HG03066 (cell line): Measurements from ENCODE around the gene PTPA.

Experiments
- ATAC-seq: cut with Tn5 transposase; IDR thresholded peaks from one replicate; pipeline ENCODE4 v1.9.1; 2021; ENCODE audit warnings: low read depth; ENCODE audit not compliant: unreplicated experiment

Gene PTPA

GRCh38 chr9:129110740-129111527 is at the start of gene PTPA, which contains the start of gene CRAT:
Gene PTPA, plus strand, starts transcription at chr9:129111415. Its CDS starts 186 bp downstream, at chr9:129111601.
Gene CRAT, minus strand, starts transcription at chr9:129110793. Its CDS starts 284 bp downstream, at chr9:129110509.
- peak; percentile 72 for ATAC-seq

- no peak for ATAC-seq
Measured at GRCh38 chr9:129063061-129063460, 48.2 kb upstream of the PTPA start.

GRCh38 chr9:129064499-129064908 is 46.7 kb upstream of the PTPA start:
- ATAC-seq: no peak

- no peak for ATAC-seq
Measured at GRCh38 chr9:129068110-129068509, 43.1 kb upstream of the PTPA start.

GRCh38 chr9:129068990-129069861 is 42.0 kb upstream of the PTPA start:
- peak; percentile 86 for ATAC-seq

GRCh38 chr9:129069862-129070641 is 41.2 kb upstream of the PTPA start:
- no peak for ATAC-seq

- no peak for ATAC-seq
Measured at GRCh38 chr9:129070696-129071525, 40.3 kb upstream of the PTPA start.

- ATAC-seq: no peak
Measured at GRCh38 chr9:129071526-129072126, 39.6 kb upstream of the PTPA start.

- ATAC-seq: no peak
Measured at GRCh38 chr9:129072171-129072570, 39.0 kb upstream of the PTPA start.

- ATAC-seq: no peak
Measured at GRCh38 chr9:129073404-129073803, 37.8 kb upstream of the PTPA start.

- no peak for ATAC-seq
Measured at GRCh38 chr9:129074106-129074505, 37.1 kb upstream of the PTPA start.

- ATAC-seq: no peak
Measured at GRCh38 chr9:129075996-129076639, 35.1 kb upstream of the PTPA start.

GRCh38 chr9:129076640-129077037 is 34.6 kb upstream of the PTPA start:
- ATAC-seq: no peak

GRCh38 chr9:129077236-129077635 is 34.0 kb upstream of the PTPA start:
- ATAC-seq: no peak

GRCh38 chr9:129078691-129079503 is 32.3 kb upstream of the PTPA start:
- ATAC-seq: no peak

- no peak for ATAC-seq
Measured at GRCh38 chr9:129079829-129080228, 31.4 kb upstream of the PTPA start.

- ATAC-seq: no peak
Measured at GRCh38 chr9:129080298-129080600, 31.0 kb upstream of the PTPA start.
